HG02588 (cell line): Measurements from ENCODE around the gene BHMT2.

Experiments
- ATAC-seq: cut with Tn5 transposase; IDR thresholded peaks from one replicate; pipeline ENCODE4 v1.9.1; 2021; ENCODE audit warnings: mild to moderate bottlenecking, moderate library complexity; ENCODE audit not compliant: unreplicated experiment

The BHMT2 gene, protein sequence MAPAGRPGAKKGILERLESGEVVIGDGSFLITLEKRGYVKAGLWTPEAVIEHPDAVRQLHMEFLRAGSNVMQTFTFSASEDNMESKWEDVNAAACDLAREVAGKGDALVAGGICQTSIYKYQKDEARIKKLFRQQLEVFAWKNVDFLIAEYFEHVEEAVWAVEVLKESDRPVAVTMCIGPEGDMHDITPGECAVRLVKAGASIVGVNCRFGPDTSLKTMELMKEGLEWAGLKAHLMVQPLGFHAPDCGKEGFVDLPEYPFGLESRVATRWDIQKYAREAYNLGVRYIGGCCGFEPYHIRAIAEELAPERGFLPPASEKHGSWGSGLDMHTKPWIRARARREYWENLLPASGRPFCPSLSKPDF

GRCh38 chr5:79069488-79070349, at the start of gene BHMT2, which contains the start of gene DMGDH:
Gene BHMT2, plus strand, starts transcription at chr5:79069767. Its CDS starts 16 bp downstream, at chr5:79069783.
Gene DMGDH, minus strand, starts transcription at chr5:79069674. Its CDS starts 54 bp downstream, at chr5:79069620.
- ATAC-seq = no peak

DNA sequence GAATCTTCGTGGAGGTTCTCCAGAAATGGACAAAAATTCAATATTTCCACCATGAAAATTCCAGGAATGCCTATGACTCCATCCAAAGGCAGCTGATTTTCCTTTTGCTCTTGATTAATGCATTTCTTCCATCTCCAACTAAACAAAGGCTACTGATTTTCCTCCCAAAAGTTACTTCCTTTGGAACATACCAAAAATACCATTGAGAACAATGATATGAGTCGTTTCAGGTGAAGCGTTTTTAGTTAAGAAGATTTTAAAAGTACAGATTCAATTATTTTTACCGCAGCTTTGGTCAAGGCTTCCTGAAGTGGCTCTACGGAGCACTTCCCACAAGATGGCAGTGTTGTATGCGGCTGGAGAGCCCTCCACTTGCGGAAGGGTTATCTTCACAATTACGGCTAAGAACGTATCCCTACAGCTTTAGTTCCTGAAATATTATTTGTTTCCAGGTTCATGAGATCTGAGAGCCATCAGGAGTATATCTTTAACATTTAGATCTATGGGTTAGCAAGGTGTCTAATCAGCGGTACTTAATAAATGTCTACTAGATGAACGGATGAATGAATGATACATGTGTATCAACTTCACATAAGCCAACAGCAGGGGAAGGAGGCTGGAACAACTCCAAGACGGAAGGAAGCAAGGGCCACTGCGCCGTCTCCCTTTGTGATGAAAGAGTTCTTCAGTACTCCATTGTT, 48.6 kb upstream of the BHMT2 start:
- no peak for ATAC-seq

DNA sequence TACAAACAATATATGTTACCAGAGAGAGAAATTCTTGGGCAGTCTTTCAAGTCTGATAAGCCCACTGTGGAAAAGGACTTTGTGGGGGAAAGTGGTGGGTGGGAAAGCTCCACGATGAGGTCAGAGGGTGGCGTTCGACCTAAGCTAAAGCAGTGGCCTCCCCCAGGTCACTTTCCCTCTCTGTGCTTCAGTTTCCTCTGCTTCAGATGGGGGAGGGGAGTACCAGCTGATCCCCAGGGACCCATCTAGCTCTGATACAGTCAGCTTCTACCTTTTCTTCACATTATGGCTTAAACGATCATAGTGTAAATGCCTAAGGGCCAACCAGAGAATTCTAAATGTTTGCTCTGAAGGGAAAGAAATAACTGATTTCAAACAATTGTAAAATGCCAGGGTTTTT, 47.8 kb upstream of the BHMT2 start:
- no peak for ATAC-seq

- no peak for ATAC-seq
Measured at GRCh38 chr5:79022771-79023170, 46.8 kb upstream of the BHMT2 start.

DNA sequence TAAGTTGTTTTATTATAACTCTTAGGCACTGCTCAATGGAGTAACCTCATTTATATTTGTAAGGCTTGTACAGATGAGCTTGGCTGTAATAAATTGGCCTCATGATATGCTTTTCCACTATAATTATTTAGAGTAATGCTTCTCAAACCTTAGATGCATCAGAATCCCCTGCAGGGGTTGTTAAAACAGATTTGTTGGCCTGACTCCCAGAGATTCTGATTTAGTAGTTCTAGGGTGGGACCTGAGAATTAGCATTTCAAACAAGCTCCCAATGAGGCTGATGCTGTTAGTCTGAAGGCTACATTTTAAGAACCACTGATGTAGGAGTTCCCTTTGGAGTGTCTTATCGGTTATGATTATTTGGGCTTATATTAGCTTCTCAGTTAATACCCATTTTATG, 46.2 kb upstream of the BHMT2 start:
- ATAC-seq = no peak

DNA sequence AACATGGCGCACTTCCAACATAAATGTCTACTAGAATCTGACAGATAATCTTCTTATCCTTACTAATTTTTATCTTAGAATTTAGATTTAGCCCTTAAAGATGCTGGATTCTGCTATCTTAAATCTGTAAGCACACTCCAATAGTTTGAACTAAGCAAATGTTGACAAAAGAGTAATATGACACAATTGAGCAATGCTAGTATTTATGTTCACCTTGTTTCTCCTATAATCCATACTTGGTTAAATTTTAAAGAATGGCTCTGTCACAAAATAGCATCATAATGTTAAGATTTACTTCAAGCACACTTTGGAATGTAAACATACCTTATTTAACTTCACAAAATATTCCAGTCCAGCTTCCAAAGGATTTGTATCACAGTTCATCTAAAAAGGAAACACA, 45.6 kb upstream of the BHMT2 start:
- no peak for ATAC-seq

GRCh38 chr5:79025054-79025472, 44.5 kb upstream of the BHMT2 start:
- no peak for ATAC-seq

GRCh38 chr5:79030663-79031484, 38.7 kb upstream of the BHMT2 start:
- ATAC-seq = no peak

DNA sequence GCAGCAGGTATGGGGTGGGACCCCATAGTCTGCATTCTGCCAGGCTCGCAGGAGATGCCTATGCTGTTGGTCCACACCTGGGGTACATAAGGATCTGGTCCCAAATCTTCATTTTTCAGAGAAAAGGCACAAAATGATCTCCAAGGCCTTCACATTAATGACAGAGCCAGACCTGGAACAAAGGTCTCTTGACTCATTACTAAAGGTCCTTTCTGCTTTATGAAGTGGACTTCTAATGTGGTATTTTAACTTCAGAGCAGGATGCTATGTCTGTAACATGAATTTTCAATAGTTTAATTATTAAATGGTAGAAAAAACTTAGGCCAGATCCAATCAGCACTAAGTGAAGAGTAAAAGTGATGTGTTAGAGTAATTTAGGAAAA, 38.1 kb upstream of the BHMT2 start:
- no peak for ATAC-seq

- no peak for ATAC-seq
Measured at GRCh38 chr5:79032031-79032695, 37.4 kb upstream of the BHMT2 start.

GRCh38 chr5:79032782-79033181, 36.8 kb upstream of the BHMT2 start:
- ATAC-seq = no peak

- ATAC-seq = no peak
Measured at GRCh38 chr5:79035237-79035636, 34.3 kb upstream of the BHMT2 start.

GRCh38 chr5:79036769-79037168, 32.8 kb upstream of the BHMT2 start:
- ATAC-seq = no peak

- ATAC-seq = no peak
Measured at GRCh38 chr5:79042188-79042587, 27.4 kb upstream of the BHMT2 start.

DNA sequence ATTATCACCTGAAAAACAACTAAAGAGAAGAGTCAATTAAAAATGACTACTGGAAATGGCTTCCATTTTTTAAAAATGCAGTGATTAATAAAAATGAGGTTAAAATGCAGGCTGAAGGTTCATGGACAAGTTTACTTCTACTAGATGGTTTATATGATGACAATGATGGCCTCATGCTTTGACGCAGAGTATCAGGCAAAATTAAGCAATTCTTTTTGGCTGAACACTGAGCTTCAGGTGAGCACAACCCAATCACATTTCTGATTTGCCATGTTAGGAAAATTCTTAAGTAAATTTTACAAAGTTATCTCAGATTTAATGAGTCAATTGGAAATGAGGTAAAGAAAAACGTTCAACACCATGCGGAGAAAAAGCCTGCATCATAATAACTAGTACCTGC, 22.4 kb upstream of the BHMT2 start:
- ATAC-seq = no peak

DNA sequence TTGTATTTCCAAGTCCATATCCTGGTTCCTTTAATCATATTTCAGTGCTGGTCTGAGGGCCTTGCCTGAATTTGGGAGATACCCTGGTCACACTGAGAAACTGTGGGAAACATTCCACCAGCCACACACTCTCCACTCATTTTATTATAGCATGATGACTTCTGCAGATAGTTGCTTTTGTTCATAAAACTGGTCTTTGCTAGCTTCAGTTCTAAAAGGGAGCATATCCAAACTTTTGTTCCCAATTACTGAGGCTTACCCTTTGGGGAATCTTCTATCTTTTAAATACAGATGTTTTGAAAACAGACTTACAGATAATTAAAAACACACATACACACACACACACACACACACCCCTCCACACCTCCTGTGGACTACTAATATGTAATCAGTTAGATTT, 21.1 kb upstream of the BHMT2 start:
- no peak for ATAC-seq

GRCh38 chr5:79050498-79050897, 19.1 kb upstream of the BHMT2 start:
- ATAC-seq = no peak

GRCh38 chr5:79053321-79053720, 16.2 kb upstream of the BHMT2 start:
- ATAC-seq = no peak

DNA sequence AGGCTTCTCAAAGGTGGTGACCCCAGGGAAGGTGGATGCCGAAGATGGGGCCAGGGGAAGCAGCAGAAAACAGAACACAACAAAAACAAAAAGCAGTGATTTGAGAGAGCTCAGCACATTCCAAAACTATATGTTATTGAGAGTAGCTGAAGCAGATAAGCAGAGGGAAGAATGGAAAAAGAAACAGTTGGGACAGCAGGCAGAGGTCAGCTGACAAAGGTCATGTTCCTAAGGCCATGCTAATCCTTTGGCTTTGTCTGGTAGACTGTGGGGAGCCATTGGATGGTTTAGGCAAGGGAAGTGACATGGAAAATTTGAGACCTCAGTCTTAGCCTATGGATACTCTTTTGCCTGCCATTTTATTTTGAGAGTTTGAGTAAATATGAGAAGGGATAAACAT, 14.6 kb upstream of the BHMT2 start:
- ATAC-seq = no peak

DNA sequence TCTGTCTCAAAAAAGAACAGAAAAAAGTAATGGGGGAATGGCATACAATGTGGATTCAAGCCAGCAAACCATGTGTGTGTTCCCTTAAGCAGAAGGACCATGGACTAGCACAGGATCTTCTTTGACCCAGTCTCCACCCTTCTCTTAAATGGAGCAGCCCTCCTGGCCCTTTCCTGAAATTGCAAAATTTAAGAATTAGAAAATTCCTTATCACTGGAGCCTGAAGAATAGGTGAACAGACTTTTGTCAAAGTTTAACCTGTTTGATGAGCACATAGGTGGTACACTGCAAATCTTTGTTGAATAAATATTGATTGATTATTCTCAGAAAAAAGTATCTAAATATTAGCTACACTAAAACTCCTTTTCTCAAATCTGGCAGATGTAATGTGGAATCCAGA, 12.7 kb upstream of the BHMT2 start:
- ATAC-seq = no peak
